GM19193 (cell line): ENCODE results near the gene DYRK1A.

Experiments
- POLR2A ChIP-seq: IDR thresholded peaks from 4 replicates; pipeline ENCODE4 v1.6.1; 2011; ENCODE audit not compliant: insufficient read depth, insufficient read length; ENCODE audit errors: extremely low read depth

Gene DYRK1A

DNA sequence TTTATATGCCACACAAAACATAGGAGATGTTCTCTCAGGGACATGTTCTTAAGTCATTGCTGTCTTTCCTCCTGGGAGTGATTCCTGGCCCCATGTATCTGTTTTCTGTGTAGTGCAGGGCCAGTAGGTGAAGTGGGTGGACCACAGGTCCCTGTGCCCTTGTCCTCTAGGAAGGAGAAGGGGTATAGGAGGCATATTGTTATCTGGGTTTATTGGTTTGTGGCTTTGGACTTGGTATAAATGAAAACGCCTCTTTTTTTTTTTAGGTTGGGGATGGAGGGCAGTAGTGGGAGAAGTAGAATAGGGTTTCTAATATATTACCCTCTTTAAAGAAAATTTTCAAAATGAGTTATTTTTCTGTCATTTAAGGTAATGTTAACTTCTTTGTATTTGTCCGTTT is 29.4 kb downstream of the DYRK1A start:
- no peak for TF ChIP-seq POLR2A

DNA sequence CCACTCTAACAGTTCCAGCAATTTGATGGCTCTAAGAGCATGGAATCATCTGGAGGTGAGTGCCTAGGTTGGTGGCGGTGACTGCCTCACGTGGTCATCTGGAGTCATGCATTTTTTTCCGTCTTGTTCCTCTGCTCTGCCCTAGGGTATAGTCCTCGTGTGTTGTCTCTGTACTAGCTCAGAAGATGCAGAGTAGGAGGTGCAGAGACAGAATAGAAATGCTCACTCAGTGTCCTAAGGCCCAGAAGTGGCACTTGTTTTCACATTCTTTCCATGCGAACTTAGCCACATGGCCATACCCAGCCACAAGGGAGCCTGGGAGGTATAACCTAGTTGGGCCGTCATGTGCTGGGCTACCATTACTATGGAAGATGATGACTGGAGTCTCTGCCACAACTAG is 30.3 kb downstream of the DYRK1A start:
- no peak for TF ChIP-seq POLR2A

DNA sequence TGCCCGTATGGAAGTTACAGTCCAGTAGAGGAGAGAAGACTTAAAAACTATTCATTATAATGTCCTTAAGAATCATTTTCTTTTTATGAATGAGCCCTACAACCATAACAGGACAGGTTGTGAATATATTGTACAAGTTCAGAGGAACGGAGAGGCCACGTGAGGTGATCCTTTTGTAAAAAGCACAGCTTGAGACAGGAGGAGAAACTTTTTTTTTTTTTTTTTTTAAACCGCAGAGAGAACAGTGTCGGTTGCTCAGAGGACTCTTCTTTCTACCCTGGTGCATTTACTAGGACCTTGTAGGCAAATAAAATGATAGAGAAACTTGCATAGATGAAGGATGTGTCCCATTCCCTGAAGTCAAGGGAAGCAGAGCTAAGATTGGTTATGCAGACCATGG is 32.1 kb downstream of the DYRK1A start:
- TF ChIP-seq POLR2A, result no peak

DNA sequence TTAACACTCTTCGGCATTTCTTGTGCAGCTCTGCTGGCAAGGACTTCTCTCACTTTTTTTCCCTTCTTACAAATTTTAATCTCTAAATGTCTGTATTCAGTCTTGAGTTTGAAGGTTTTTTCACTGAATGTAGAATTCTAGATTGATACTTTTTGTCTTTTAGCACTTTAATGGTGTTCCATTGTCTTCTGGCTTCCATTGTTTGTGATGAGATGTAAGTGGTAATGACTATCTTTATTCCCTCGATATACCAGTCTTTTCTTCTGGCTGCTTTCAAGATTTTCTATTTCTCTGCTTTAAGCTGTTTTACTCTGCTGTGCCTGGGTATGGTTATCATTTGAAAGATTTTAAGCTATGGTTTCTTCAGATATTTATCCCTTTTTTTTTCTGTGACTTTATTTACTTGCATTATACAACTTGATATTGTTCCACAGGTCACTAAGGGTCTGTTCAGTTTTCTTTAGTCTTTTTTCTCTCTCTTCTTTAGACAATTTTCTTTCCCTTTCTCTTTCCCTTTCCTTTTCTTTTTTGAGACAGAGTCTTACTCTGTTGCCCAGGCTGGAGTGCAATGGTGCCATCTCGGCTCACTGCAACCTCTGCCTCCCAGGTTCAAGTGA is 35.8 kb downstream of the DYRK1A start:
- no peak for TF ChIP-seq POLR2A

DNA sequence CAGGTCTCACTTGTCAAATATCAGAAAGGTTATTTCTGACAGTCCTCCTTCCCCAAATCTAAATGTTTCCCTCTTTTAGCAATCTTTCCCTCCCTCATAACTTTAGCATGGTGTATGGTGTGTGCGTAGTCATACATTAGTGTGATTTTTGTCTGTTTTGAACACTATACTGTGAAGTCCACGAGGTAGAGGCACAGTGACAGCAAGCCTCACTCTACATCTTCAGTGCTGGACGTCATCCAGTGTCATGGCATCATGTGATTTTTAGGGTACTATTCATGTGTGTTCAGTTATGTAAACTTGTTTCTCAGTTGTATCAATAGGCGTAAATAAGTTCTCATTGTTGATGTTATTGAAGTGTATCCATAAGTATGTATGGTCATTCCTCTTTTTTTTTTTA is 39.1 kb downstream of the DYRK1A start:
- no peak for TF ChIP-seq POLR2A

DNA sequence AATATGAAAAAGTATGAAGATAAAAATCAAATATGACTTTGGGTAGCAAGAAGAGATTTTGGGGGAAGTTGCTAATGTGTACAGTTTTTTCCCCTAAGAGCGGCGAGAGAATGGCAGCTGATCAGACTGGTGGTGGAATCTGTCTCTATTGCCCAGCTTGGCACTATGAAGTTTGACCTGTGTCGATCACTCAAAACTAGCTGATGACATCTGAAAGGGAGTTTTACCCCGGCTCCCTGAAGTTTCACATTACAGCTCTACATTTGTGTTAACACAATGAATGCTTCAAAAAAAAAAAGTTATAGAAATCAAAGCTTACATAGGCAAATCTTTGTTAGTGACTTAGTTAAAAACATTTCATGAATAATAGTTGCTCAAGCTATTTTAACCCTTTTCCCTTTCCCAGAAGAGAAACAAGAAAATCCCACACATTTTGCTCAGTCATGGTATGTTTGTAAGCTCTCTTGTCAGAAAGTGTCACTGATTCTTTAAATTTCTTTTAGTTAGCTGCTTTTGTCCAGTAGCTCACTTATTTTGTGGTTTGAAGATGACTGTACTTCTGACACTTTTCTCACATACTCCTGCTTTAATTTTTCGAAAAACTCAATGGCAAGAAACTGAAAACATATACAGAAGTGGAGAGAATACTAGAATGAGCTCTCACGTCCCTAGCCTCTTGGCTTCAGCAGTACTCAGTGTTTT is 41.3 kb downstream of the DYRK1A start:
- no peak for TF ChIP-seq POLR2A

DNA sequence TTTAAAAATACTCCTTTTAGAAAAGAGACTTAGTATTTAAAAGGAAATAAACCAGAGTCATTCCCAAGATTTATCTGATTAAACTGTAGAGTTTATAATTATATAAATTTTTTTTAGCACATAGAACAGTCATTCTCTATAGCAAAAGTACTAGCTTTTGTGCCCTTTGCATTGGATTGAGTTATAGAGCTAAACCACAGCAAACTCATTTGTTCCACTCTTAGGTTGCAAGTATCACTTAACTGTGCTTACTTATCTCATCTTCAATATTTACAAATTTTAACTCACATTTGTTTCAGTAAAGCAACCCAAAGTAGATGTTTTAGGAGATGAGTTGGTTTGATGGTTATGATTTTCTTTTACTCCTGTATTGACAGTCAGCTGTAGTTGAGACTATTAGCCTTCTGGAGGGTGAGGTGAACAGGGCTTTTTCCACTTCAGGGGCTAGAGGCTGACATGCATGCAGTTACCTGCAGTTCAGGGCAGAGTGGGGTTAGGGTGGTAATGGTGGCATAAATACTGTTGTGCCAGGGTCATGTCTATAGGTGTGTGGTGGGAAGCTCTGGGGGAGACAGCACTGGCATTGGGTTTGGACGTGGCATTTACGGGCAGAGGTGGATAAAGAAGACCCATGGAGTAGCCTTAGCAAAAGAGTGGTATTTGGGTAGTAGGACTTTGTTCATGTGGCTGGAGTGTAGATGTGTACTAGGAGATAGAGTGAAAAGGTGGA is 42.1 kb downstream of the DYRK1A start:
- no peak for TF ChIP-seq POLR2A

DNA sequence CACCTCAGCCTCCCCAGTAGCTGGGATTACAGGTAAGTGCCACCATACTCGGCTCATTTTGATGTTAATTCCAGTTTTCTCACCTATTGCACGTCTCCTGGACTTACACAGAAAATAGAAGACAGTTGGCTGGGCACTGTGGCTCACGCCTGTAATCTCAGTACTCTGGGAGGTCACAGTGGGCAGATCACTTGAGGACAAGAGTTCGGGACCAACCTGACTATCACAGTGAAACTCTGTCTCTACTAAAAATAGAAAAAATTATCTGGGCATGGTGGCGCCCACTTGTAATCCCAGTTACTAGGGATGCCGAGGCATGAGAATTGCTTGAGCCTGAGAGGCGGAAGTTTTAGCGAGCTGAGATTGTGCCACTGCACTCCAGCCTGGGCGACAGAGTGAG is 44.1 kb downstream of the DYRK1A start:
- no peak for TF ChIP-seq POLR2A

DNA sequence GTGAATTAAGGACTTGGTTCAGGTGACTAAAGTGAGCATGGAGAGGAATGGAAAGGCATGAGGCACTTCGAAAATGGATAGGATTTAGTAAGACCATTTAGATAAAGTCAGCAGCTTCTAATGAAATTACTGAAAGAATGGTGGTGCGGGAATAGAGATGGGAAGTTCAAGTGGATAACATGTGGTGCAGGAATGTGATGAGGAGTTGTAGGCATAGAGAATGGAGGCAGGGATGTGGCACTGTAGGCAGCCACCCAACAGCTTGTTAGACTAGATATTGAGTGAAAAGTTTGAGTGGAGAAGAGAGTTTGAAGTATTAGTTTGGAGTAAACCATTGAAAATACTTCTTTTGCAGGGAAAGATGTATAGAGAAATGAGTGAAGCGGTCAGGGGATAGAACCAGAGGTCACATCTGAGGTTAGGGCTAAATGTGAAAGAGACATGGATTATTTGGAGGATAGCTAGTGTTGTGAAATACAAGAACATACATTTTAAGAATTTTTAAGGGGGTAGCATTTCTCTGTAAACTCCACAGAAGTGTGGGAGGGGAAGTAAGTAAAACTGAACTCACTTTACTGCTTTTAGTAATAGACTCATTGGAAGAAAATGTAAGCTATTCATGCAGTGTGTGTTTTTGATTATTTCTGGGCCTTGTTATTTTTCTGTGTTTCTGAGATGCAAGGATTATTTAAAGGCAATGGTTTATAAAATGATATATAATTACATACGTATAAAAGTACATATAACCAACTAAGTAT is 46.2 kb downstream of the DYRK1A start:
- TF ChIP-seq POLR2A, result no peak

DNA sequence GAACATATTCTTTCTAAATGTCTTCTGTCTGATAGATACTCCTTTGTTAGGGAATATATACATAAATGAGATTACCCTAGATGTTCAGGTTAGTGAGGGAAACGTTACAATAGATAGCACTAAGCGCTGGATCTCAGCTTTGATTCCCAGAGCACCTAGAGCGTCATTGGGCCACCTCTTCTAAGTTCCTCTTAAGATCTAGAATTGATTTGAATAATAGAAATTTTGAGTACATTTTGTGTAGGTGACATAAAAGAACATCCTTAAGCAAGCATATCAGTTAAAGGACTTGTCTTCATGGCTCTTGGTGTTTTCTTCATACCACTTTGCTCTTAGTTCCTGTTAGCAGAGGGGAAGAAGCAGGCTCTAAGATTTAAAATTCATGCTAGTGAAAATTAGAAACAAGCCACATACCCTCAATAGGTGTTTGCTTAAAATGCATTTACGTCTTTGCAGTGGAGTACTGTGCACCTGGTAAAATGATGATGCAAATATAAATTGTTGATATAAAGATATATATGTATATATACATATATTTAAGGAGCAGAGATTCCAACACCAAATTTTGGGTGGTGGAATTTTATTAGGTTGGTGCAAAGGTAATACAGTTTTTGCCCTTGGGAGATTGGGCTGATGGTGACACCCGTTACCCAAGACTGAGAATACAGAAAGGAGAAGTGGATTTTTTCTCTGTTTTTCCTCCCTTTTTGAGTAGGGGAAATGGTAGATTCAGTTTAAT is 47.1 kb downstream of the DYRK1A start:
- TF ChIP-seq POLR2A, result no peak

DNA sequence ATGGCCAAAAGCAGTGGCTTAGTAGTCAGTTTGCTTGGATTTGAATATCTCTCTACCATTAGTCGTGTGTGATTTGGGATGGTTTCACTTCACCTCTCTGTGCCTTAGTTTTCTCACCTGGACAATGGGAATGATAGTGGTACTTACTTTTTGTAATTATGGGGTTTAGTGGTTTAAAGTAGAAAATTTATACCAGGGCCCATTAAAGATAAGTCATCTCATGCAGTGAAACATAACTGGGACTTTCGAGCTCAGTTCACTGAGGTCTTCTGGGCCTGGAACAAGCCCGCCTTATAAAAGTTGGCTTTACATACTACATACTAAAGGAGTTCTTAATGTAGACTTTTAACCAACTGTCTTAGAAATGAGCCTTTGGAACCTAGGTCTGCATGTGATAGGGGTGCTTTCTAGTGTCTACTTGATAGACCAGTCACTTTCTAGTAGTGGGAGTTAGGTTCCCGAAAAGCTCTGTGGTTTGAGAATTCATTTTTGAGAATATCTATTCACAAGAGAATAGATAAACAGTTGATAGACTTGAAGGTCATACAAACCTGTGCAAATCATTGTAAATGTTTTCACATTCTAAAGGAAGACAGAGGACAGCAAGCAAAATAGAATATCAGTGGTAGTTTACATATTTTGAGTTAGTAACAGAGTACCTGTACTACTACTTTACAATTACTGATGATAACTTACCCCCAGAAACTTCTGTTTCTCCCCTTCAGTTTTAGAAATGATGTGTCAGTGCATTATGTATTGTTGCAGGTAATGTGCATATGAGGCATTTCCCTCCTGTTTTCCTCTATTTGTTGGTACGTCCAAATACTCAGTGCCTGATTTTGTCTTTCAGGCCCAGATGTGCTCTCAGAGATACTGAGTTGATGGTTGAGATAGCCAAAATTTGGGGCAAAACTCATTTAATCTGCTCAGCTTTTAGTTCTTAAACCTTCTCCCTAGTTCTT is 48.0 kb downstream of the DYRK1A start:
- TF ChIP-seq POLR2A, result no peak

DNA sequence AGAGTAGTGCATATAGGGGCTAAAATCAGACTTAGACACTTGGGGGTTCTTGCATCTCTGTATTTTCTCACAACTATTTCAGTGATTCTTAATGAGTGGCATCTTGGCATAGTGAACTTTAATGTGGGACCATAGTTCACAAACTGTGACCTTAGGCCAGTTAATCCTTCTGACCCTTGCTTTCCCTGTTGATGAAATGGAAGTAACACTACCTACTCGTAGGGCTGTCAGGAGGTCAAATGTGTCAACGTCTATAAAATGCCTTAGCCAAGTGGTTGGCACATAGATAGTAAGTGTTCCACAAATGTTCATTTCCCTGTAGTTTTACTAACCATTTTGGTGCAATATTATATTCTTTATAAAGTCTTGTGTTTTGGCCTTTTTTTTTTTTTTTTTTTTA is 49.4 kb downstream of the DYRK1A start:
- no peak for TF ChIP-seq POLR2A

DNA sequence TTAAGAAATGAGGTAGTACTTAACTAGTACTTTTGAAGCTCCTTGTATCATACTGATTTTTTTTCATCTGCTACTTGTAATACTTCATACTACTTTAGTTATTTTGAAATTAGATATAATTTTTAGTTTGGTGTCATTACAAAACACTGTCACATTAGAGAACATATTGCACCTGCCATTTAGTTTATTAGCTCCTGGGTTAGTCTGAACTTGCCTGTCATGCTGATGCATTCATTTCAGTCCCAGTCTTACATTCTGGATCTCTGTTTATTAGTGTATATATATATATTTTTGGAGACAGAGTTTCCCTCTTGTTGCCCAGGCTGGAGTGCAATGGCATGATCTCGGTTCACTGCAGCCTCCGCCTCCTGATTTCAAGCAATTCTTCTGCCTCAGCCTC is 50.3 kb downstream of the DYRK1A start:
- no peak for TF ChIP-seq POLR2A
